ENCODE results near the gene GAK. TPM values are rescaled to one million over a fixed set of nuclear protein-coding genes. Genes with fewer than 3 reads are reported as not detected.

GAK gene
- total RNA-seq, 2 experiments from 2014 or later: 97.8 to 102 TPM

DNA sequence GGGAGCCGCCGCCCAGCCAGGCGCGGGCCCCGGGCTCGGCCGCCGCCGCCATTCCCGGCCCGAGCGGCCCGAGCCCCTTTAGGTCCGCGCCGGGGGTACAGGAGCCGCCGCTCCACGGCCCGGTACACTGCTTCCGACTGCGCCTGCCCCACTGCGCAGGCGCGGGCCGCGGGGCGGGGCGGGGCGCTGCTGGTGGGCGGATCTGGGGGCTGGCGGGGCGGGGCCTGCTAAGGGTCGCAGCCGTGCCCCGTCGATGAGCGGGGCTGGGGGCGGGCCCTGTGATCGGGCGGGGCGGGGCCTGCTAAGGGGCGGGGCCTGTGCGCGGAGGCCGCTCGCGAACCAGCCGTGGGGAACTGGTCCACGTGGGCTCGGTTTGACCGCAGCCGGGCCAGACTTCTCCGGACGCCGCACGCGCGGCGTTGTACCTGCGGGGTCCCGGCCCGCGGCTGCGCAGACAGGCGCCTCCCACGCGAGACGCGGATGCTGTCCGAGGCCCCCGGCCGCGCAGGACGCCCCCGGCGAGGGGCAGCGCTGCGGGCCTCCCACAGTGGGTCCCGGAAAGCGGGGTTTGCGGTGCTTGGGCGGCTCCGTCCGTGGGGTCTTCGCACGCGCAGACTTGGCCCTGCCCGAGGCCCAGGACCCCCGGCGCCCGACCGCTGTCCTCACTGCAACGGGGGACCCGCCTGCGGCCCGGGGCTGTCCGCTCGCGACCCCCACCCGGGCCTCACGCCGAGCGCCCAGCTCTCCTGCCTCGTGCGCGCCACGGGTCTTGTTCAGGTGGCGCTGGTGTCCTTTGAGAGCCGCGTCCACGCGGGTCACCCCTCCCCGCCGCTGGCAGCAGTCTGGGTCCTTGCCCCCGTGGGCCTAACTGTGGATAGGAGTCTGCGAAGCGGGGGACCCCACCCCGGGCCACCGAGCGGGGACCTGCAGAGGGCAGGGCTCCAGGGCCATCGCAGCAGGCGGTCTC lies 41.6 kb upstream of the GAK start, which contains the start of gene DGKQ:
TSS of gene DGKQ (minus strand) at position 139 of the 967 bp plus-strand sequence. CDS start at position 52, 87 bp downstream.
- ChIA-PET POLR2A (interaction anchor here (1.0 to 1.4 kb wide), 3 partner anchors 13 to 42 kb away, joined by 3 to 6 read pairs (median 4); partner anchors contain the start of genes GAK, IDUA and TMEM175), CTCF (no interaction called here)
- Mint-ChIP-seq H3K9me3 (no peaks in the 10 kb centered on the region), H3K4me1 (ENCODE audit: low read depth) (peaks cover 13% of the 10 kb centered on the region), H3K27ac (peak within 1 kb of the TSS; percentile 8), H3K36me3 (ENCODE audit: low read depth) (no peaks in the 10 kb centered on the region), H3K4me3 (peak within 1 kb of the TSS; percentile 58), H3K27me3 (no peaks in the 10 kb centered on the region)
- intact Hi-C loops (cut with micrococcal nuclease): no loop called here
- TF ChIP-seq, protein P1, sequence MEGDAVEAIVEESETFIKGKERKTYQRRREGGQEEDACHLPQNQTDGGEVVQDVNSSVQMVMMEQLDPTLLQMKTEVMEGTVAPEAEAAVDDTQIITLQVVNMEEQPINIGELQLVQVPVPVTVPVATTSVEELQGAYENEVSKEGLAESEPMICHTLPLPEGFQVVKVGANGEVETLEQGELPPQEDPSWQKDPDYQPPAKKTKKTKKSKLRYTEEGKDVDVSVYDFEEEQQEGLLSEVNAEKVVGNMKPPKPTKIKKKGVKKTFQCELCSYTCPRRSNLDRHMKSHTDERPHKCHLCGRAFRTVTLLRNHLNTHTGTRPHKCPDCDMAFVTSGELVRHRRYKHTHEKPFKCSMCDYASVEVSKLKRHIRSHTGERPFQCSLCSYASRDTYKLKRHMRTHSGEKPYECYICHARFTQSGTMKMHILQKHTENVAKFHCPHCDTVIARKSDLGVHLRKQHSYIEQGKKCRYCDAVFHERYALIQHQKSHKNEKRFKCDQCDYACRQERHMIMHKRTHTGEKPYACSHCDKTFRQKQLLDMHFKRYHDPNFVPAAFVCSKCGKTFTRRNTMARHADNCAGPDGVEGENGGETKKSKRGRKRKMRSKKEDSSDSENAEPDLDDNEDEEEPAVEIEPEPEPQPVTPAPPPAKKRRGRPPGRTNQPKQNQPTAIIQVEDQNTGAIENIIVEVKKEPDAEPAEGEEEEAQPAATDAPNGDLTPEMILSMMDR (IDR thresholded peaks at IDR 0.05): no peak
- ATAC-seq (peak; percentile 94), DNase-seq (peak; percentile 86)

DNA sequence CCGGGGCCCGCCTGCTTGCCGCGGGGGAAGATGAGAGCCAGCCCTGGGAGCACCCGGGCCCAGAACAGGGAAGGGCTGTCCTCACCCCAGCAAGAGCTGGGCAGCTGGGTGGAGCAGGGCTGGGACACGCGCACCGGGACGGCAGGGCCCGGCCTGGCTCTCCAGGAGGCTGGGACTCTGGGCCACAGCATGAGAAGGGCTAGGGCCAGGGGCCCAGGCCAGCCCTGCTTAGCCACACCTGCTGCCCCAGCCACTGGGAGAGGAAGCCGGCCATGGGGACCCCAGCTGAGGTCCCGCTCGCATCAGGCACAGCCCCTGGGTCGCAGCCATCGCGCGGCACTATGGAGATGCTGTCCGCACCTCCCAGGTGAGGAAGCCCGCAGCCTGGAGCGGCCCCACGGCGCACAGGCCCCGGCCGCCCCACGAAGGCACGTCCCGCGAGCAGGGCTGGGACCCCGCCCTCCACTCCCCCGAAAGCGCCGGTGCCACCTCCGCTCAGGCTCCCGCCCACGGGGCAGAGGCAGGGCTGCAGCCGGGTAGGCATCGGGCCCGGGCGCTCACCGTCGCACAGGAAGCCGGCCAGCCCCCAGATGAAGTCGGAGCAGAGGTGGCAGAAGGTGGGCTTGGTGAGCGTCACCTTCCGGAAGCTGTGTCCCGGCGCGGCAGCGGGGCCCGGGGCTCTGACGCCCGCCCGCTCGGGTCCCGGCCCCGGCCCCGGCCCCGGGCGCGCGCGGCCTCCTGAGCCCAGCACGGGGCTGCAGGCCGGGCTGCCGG lies 40.7 kb upstream of the GAK start:
- CTCF ChIA-PET: interaction anchor here (1.0 kb wide), 1 partner anchor 14 kb away, joined by 3 read pairs; the partner anchor contains the start of gene IDUA
- TF ChIP-seq, protein P1 (IDR thresholded peaks at IDR 0.05): no peak
- H3K27ac Mint-ChIP-seq: peak overlapping the region; percentile 8
- peak; percentile 50 for ATAC-seq
- no peaks in the 10 kb centered on the region for H3K9me3 Mint-ChIP-seq
- no peaks in the 10 kb centered on the region for H3K36me3 Mint-ChIP-seq (ENCODE audit: low read depth)
- peaks cover 13% of the 10 kb centered on the region for H3K4me1 Mint-ChIP-seq (ENCODE audit: low read depth)
- POLR2A ChIA-PET: interaction anchor here (1.0 to 1.9 kb wide), 3 partner anchors 10 to 40 kb away, joined by 3 to 6 read pairs (median 5); partner anchors contain the start of genes GAK, IDUA and TMEM175
- no peaks in the 10 kb centered on the region for H3K27me3 Mint-ChIP-seq
- H3K4me3 Mint-ChIP-seq: peak overlapping the region; percentile 58
- peak; percentile 68 for DNase-seq
- intact Hi-C loops (cut with micrococcal nuclease): no loop called here

DNA sequence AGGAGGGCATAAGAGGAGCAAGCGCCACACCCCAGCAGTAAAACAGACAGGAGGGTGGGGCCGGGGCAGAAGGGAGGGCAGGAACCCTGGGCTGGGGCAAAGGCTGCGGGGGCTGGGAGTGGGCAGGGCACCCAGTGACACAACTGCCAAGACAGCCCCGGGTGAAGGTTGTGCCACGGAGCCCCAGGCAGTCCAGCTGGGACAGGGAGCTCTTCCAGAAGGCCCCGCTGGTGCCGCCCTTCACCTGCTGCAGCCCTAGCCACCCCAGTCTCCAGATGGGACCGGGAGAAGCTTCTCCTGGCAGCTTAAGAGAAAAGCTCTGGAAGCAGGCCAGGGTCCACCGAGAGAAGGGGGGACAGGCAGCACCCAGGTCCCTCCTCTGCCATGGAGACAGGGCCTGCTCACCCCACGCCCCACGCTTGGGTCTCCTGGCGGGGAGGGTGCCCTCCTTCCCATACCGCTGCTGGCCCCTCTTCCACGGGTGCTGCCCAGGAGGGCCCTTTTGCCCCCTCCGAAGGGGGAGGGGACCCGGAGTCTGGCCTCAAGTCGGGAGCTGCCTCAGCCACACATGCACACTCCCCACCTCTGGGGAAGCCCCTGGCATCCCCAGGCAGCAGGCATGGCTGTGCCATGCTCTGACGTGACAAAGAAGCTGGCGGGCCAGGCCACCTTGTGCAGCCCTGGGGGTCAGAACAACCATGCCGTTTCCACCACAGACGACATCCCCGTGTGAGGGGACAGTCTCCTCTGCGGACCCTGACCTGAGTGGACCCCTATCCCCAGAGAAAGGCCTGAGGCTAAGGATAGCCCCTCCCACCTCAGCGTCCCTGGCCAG lies 39.8 kb upstream of the GAK start:
- Mint-ChIP-seq H3K27me3 (no peaks in the 10 kb centered on the region), H3K36me3 (ENCODE audit: low read depth) (no peaks in the 10 kb centered on the region), H3K4me3 (peak overlapping the region; percentile 58), H3K4me1 (ENCODE audit: low read depth) (peaks cover 13% of the 10 kb centered on the region), H3K27ac (no peak overlapping the region), H3K9me3 (no peaks in the 10 kb centered on the region)
- ChIA-PET CTCF (interaction anchor here (1.0 kb wide), 1 partner anchor 15 kb away, joined by 3 read pairs; the partner anchor contains the start of gene IDUA), POLR2A (interaction anchor here (1.0 to 1.9 kb wide), 3 partner anchors 9 to 39 kb away, joined by 3 to 6 read pairs (median 5); partner anchors contain the start of genes GAK, IDUA and TMEM175)
- TF ChIP-seq, protein P1 (IDR thresholded peaks at IDR 0.05): no peak
- intact Hi-C loops (cut with micrococcal nuclease): no loop called here
- no peak for DNase-seq
- no peak for ATAC-seq

DNA sequence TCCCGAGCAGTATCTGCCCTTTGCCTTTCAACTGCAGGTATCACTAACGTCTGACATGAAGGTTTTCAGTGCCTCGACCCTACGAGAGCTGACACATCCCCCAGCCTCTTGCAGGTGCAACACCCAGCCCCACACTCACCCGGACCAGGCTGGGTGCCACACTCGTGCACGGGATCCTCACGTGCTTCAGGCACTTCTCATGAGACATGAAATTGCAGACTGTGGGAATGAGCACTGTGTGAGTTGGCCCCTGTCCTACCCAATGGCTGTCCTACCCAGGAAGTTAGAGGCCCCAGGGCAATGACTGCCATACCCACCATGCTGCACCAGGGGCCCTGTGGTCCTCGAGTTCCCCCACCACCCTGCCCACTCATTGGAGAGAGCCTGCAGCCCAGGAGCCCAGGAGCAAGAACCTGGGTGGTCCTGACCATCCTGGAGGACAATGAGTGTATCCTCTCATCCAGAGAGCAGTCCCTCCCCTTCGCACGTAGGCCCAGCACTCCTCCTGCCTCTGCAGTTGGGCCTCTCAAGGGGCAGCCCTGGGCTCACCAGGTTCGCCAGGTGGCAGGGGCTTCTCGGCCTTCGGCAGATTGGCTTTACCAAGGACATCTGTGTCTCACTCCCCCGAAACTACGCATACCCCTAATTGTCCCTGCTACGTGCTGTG lies 38.9 kb upstream of the GAK start:
- Mint-ChIP-seq H3K4me1 (ENCODE audit: low read depth) (peaks cover 13% of the 10 kb centered on the region), H3K27ac (no peak overlapping the region), H3K9me3 (no peaks in the 10 kb centered on the region), H3K36me3 (ENCODE audit: low read depth) (no peaks in the 10 kb centered on the region), H3K27me3 (no peaks in the 10 kb centered on the region), H3K4me3 (peak overlapping the region; percentile 36)
- intact Hi-C loops (cut with micrococcal nuclease): no loop called here
- ChIA-PET POLR2A (interaction anchor here (1.9 kb wide), 1 partner anchor 8 kb away, joined by 5 read pairs; no protein-coding TSS in a partner anchor), CTCF (interaction anchor here (1.2 kb wide), 1 partner anchor 297 kb away, joined by 3 read pairs; the partner anchor contains the start of gene ATP5ME)
- TF ChIP-seq, protein P1 (IDR thresholded peaks at IDR 0.05): no peak
- ATAC-seq (no peak), DNase-seq (no peak)
